ENCODE results near the gene PDE8B. TPM values are rescaled to one million over a fixed set of nuclear protein-coding genes. Genes with fewer than 3 reads are reported as not detected.

PDE8B gene
- total RNA-seq, 1 experiment from 2014 or later = 0.07 TPM

GRCh38 chr5:77200663-77201062 lies 9.8 kb upstream of the PDE8B start:
- H3K9me3 ChIP-seq (ENCODE audit: control insufficient read depth, low read depth, low read length) = no peaks in the 10 kb centered on the region
- no peaks in the 10 kb centered on the region for H3K79me1 ChIP-seq (ENCODE audit: insufficient read depth, low read depth, low read length, poor library complexity, severe bottlenecking)
- no peak overlapping the region for H3K56ac ChIP-seq (ENCODE audit: insufficient read length, low read depth, low read length)
- H3K23me2 ChIP-seq (ENCODE audit: insufficient read length, low read depth, low read length, poor library complexity, severe bottlenecking) = no peaks in the 10 kb centered on the region
- H3K79me2 ChIP-seq (ENCODE audit: insufficient read depth, low read length) = no peaks in the 10 kb centered on the region
- no peak overlapping the region for H3K18ac ChIP-seq (ENCODE audit: insufficient read length, low read depth, low read length)
- Mint-ChIP-seq H3K4me3 (no peak overlapping the region), H3K27ac (no peak overlapping the region), H3K36me3 (ENCODE audit: insufficient read depth in 1 of 3, low read depth in 3 of 3) (no peaks in the 10 kb centered on the region; a peak in 1 of 7 replicates), H3K9me3 (peaks cover 6 to 7% of the 10 kb centered on the region in 2 experiments; a peak in 3 of 5 replicates), H3K4me1 (peaks cover 0 to 6% of the 10 kb centered on the region in 2 experiments; a peak in 1 of 4 replicates), H3K27me3 (ENCODE audit: low read depth) (peaks cover 15% of the 10 kb centered on the region)
- no peak overlapping the region for H2AK5ac ChIP-seq (ENCODE audit: insufficient read length, low read length)
- no peak overlapping the region for H3T11ph ChIP-seq (ENCODE audit: low read length)
- no peak overlapping the region for H3K27ac ChIP-seq (ENCODE audit: insufficient read length, low read depth, low read length)
- no peak overlapping the region for H3K4me2 ChIP-seq (ENCODE audit: insufficient read depth, insufficient read length, low read length)
- no peak overlapping the region for H2BK15ac ChIP-seq (ENCODE audit: low read depth, low read length)
- no peak overlapping the region for H2AFZ ChIP-seq (ENCODE audit: low read length)
- no peak for DNase-seq
- H2BK5ac ChIP-seq (ENCODE audit: insufficient read length, low read length) = no peak overlapping the region
- no peak overlapping the region for H4K5ac ChIP-seq (ENCODE audit: insufficient read length, low read depth, low read length)
- H4K8ac ChIP-seq (replicated peaks; ENCODE audit: insufficient read length, low read depth, low read length) = no peak overlapping the region
- H3K23ac ChIP-seq (ENCODE audit: insufficient read length, low read depth, low read length) = no peak overlapping the region
- no peaks in the 10 kb centered on the region for H4K20me1 ChIP-seq (ENCODE audit: control insufficient read depth, insufficient read depth, insufficient read length)
- H3K9ac ChIP-seq (ENCODE audit: extremely low read depth, insufficient read length, low read length) = no peak overlapping the region
- TF ChIP-seq, protein P1, sequence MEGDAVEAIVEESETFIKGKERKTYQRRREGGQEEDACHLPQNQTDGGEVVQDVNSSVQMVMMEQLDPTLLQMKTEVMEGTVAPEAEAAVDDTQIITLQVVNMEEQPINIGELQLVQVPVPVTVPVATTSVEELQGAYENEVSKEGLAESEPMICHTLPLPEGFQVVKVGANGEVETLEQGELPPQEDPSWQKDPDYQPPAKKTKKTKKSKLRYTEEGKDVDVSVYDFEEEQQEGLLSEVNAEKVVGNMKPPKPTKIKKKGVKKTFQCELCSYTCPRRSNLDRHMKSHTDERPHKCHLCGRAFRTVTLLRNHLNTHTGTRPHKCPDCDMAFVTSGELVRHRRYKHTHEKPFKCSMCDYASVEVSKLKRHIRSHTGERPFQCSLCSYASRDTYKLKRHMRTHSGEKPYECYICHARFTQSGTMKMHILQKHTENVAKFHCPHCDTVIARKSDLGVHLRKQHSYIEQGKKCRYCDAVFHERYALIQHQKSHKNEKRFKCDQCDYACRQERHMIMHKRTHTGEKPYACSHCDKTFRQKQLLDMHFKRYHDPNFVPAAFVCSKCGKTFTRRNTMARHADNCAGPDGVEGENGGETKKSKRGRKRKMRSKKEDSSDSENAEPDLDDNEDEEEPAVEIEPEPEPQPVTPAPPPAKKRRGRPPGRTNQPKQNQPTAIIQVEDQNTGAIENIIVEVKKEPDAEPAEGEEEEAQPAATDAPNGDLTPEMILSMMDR (conservative IDR thresholded peaks at IDR 0.05) = no peak
- H2BK120ac ChIP-seq (ENCODE audit: low read depth, low read length, poor library complexity, severe bottlenecking) = no peak overlapping the region
- H3K4ac ChIP-seq (ENCODE audit: low read depth, low read length) = no peak overlapping the region
- no peaks in the 10 kb centered on the region for H3K27me3 ChIP-seq (ENCODE audit: insufficient read depth, low read length)
- H4K91ac ChIP-seq (ENCODE audit: insufficient read length, low read depth, low read length) = no peak overlapping the region
- H3K4me1 ChIP-seq (ENCODE audit: insufficient read depth, low read length) = no peaks in the 10 kb centered on the region
- no peak overlapping the region for H3K14ac ChIP-seq (ENCODE audit: insufficient read depth, low read length)
- H2BK12ac ChIP-seq (ENCODE audit: insufficient read length, low read depth, low read length) = no peak overlapping the region
- H2BK20ac ChIP-seq (ENCODE audit: low read depth, low read length, poor library complexity, severe bottlenecking) = no peak overlapping the region
- WGBS (ENCODE audit: extremely low coverage, insufficient read length, low lambda C conversion rate) = no CpG with 5 or more reads among the region's 1 CpG
